ENCODE results near the gene DDX10. TPM values are rescaled to one million over a fixed set of nuclear protein-coding genes. Genes with fewer than 3 reads are reported as not detected.

DDX10 gene
- total RNA-seq (2022; extraction: Qiagen RNA extraction; ENCODE audit: low read depth), result 58.1 to 72.9 TPM (median 61.7 TPM) in 5 replicates

DNA sequence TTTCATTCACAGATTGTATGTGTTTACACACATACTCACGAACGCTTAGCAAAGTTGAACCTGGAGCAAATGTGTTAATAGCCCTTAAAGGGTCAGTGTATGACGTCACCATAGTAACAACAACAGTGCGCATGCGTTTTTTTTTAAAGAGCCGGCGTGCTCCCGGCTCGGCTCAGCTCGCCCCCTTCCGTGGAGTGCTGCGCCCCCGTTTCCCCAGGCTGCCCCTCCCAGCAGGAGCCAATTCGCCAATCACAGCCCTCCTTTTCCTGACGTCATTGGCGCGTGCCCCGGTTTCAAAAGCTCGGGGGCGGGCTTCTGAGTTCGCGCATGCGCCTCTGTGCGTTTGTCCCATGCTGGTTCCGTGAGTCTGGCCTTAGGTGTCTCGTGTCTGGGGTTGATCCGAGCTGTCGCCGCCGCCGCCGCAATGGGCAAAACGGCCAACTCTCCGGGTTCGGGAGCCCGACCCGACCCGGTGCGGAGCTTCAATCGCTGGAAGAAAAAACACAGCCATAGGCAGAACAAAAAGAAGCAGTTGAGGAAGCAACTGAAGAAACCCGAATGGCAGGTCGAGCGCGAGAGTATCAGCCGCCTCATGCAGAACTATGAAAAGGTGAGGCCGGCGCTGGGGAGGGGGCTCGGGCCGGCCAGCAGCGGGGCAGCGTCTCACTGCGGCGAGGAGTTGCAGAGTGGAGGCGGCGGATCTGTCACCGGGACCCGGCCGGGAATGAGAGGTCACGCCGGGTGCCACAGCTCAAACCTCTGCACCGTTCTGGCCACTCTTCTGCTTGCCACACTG, at the start of gene DDX10:
Gene DDX10 (plus strand): TSS at position 340 of the 796 bp plus-strand sequence. CDS start 85 bp downstream, at position 425.

Other genes starting within 250 kb of the DDX10 start
- gene C11orf65, start 197.5 kb upstream of the DDX10 start, total RNA-seq (2022; extraction: Qiagen RNA extraction; ENCODE audit: low read depth), result 0.13 to 0.44 TPM (median 0.36 TPM) in 5 replicates
- 9.1 to 13.2 TPM (median 11.6 TPM) in 5 replicates for gene POGLUT3, start 166.7 kb upstream of the DDX10 start, total RNA-seq (2022; extraction: Qiagen RNA extraction; ENCODE audit: low read depth)
- gene EXPH5, start 71.3 kb upstream of the DDX10 start, total RNA-seq (2022; extraction: Qiagen RNA extraction; ENCODE audit: low read depth), result 0.02 to 0.07 TPM (median 0.04 TPM) in 5 replicates

All from A549 treated with DMSO at 1 μM for 4 hours (cell line).